HCT116 (cell line): Measurements from ENCODE around the gene PSKH1. TPM values are rescaled to one million over a fixed set of nuclear protein-coding genes. Genes with fewer than 3 reads are reported as not detected.

Experiments
- ATAC-seq: fragments of 200-7000 bp; cut with Tn5 transposase; 2 replicates; pipeline ENCODE4 v1.9.1; 2020; ENCODE audit warnings: mild to moderate bottlenecking, moderate library complexity
- BruUV-seq: library from RNA; stranded (reverse); fragments of 400-500 nt; replicated peaks from 2 replicates; lab custom pipeline; 2021; lab: Mats Ljungman, UMichigan
- CTCF ChIA-PET: fragments of 300-600 bp; sonication (Branson Sonifier 250); formaldehyde crosslinking; loops from one replicate; lab custom pipeline; 2021; ENCODE audit warnings: antibody characterized with exemption; lab: Charles Lee
- POLR2A ChIA-PET: fragments of 300-600, 350-600 bp; sonication (Branson Sonifier 250); formaldehyde crosslinking; loops from one replicate; lab custom pipeline; 2021; ENCODE audit warnings: antibody characterized with exemption; lab: Charles Lee
- RAD21 ChIA-PET, 2 experiments: fragments of 300-600 bp; sonication (Branson Sonifier 250); formaldehyde crosslinking; loops; one replicate each; lab custom pipeline; 2023; ENCODE audit warnings: low total read pairs in 2 of 2; ENCODE audit not compliant: uncharacterized antibody in 2 of 2, unreplicated experiment in 2 of 2, low non-redundant PET in 1 of 2; lab: Charles Lee
- DNase-seq: peaks from one replicate; pipeline ENCODE4 v3.0.0-alpha.2; 2010; ENCODE audit warnings: low read depth, low spot score
- H2AFZ ChIP-seq: fragments of 200-600 bp; shearing (Covaris generic), sonication (generic); 2 replicates; pipeline ENCODE4 v1.6.1; 2017; ENCODE audit warnings: low read depth, mixed run types, mixed read lengths, antibody characterized with exemption, low read length; ENCODE audit not compliant: poor library complexity, severe bottlenecking
- H3K27ac ChIP-seq: 2 replicates; pipeline ENCODE4 v1.5.1; 2012; ENCODE audit warnings: low read depth, low read length
- H3K27me3 ChIP-seq: fragments of 200-600 bp; sonication (generic); 2 replicates; pipeline ENCODE4 v1.6.1; 2016; ENCODE audit warnings: mixed run types, low read length, mixed read lengths; ENCODE audit not compliant: insufficient read depth
- H3K36me3 ChIP-seq, 2 experiments: fragments of 200-500 bp in 1 of 2; fragments of 200-600 bp in 1 of 2; sonication (Bioruptor generic) in 1 of 2; sonication (generic) in 1 of 2; 2 replicates each; pipeline versions ENCODE4 v1.5.1 to v1.6.1; 2014 to 2016; ENCODE audit warnings: low read length in 2 of 2, inconsistent platforms in 1 of 2, mixed read lengths in 1 of 2, mixed run types in 1 of 2; ENCODE audit not compliant: insufficient read depth in 2 of 2, control insufficient read depth in 1 of 2
- H3K4me1 ChIP-seq, 2 experiments: fragments of 200-600 bp in 1 of 2; sonication (generic) in 1 of 2; 2 replicates each; pipeline versions ENCODE4 v1.5.1 to v1.6.1; 2012 to 2017; ENCODE audit warnings: low read length in 2 of 2, inconsistent platforms in 1 of 2, mild to moderate bottlenecking in 1 of 2, mixed read lengths in 1 of 2, mixed run types in 1 of 2, moderate library complexity in 1 of 2; ENCODE audit not compliant: insufficient read depth in 2 of 2, control insufficient read depth in 1 of 2
- H3K4me2 ChIP-seq: fragments of 200-600 bp; sonication (generic); 2 replicates; pipeline ENCODE4 v1.6.1; 2017; ENCODE audit warnings: mixed run types, low read length, mixed read lengths
- H3K4me3 ChIP-seq, 2 experiments: fragments of 200-600 bp in 1 of 2; sonication (generic) in 1 of 2; replicated peaks in 1 of 2; 2 replicates each; pipeline ENCODE4 v1.5.1; 2011 to 2016; ENCODE audit warnings: low read length in 2 of 2, control low read depth in 1 of 2, low read depth in 1 of 2, mild to moderate bottlenecking in 1 of 2, mixed read lengths in 1 of 2, mixed run types in 1 of 2
- H3K79me2 ChIP-seq: fragments of 200-600 bp; sonication (generic); 2 replicates; pipeline ENCODE4 v1.6.1; 2017; ENCODE audit warnings: mild to moderate bottlenecking, mixed run types, low read length, moderate library complexity, mixed read lengths; ENCODE audit not compliant: insufficient read depth
- H3K9ac ChIP-seq: fragments of 200-600 bp; sonication (generic); 2 replicates; pipeline ENCODE4 v1.6.1; 2016; ENCODE audit warnings: low read length, mixed read lengths
- H3K9me2 ChIP-seq: fragments of 200-600 bp; sonication (generic), shearing (Covaris generic); 2 replicates; pipeline ENCODE4 v1.6.1; 2017; ENCODE audit warnings: mixed run types, mild to moderate bottlenecking, moderate library complexity; ENCODE audit not compliant: insufficient read depth
- H3K9me3 ChIP-seq, 2 experiments: fragments of 200-500 bp in 1 of 2; fragments of 200-600 bp in 1 of 2; sonication (Bioruptor generic) in 1 of 2; sonication (generic) in 1 of 2; 2 replicates each; pipeline ENCODE4 v1.6.1; 2014 to 2017; ENCODE audit warnings: low read length in 2 of 2, mixed read lengths in 2 of 2, inconsistent platforms in 1 of 2, low read depth in 1 of 2, mild to moderate bottlenecking in 1 of 2, mixed run types in 1 of 2, moderate library complexity in 1 of 2; ENCODE audit not compliant: control insufficient read depth in 1 of 2, insufficient read depth in 1 of 2
- H4K20me1 ChIP-seq: fragments of 200-600 bp; sonication (generic), shearing (Covaris generic); 2 replicates; pipeline ENCODE4 v1.6.1; 2017; ENCODE audit warnings: mixed run types, mild to moderate bottlenecking, moderate library complexity; ENCODE audit not compliant: insufficient read depth
- CBX3 ChIP-seq: IDR thresholded peaks from 2 replicates; pipeline ENCODE4 v1.6.1; 2012; ENCODE audit warnings: low read depth
- ELF1 ChIP-seq: IDR thresholded peaks from 2 replicates; pipeline ENCODE4 v1.6.1; 2012; ENCODE audit warnings: low read depth, borderline replicate concordance
- EZH2 ChIP-seq: fragments of 200-600 bp; sonication (generic); IDR thresholded peaks from 2 replicates; pipeline ENCODE4 v1.6.1; 2017; ENCODE audit warnings: antibody characterized with exemption, mixed run types
- SRF ChIP-seq: IDR thresholded peaks from 2 replicates; pipeline ENCODE4 v1.6.1; 2012; ENCODE audit warnings: low read depth
- TCF7L2 ChIP-seq: IDR thresholded peaks from 2 replicates; pipeline ENCODE4 v1.7.0; 2011; ENCODE audit warnings: borderline replicate concordance, inconsistent platforms; ENCODE audit not compliant: insufficient read depth, insufficient read length; ENCODE audit errors: extremely low read depth
- YY1 ChIP-seq: IDR thresholded peaks from 2 replicates; pipeline ENCODE4 v1.6.1; 2011; ENCODE audit warnings: low read length, low read depth, moderate library complexity, mild to moderate bottlenecking; ENCODE audit not compliant: insufficient replicate concordance; ENCODE audit errors: extremely low read depth
- ZNF274 ChIP-seq: fragments of 200-500 bp; sonication (Bioruptor generic); IDR thresholded peaks from 2 replicates; pipeline ENCODE4 v1.6.1; 2014; ENCODE audit warnings: mild to moderate bottlenecking, low read depth, low read length, inconsistent platforms
- intact Hi-C: fragments of 100-400 bp; cut with micrococcal nuclease; formaldehyde crosslinking; loops from 2 replicates; pipeline ENCODE4 v1.10.0; 2022
- total RNA-seq: library from RNA; stranded (reverse); gene quantifications from one replicate; pipeline ENCODE4 v1.2.1, GENCODE V29; 2021; ENCODE audit not compliant: unreplicated experiment
- TF ChIP-seq, protein P1 (sequence below): IDR thresholded peaks from 2 replicates; pipeline ENCODE4 v1.6.1; 2012; ENCODE audit warnings: low read depth

Gene PSKH1
- total RNA-seq, 1 experiment from 2014 or later, result 16.2 TPM

GRCh38 chr16:67963662-67964321 is 70.7 kb downstream of the PSKH1 start:
- intact Hi-C loops, result no loop called here
- no peak overlapping the region for H3K27ac ChIP-seq
- no peaks in the 10 kb centered on the region for H4K20me1 ChIP-seq
- H3K4me2 ChIP-seq, result no peak overlapping the region
- peaks cover 32% of the 10 kb centered on the region for H3K79me2 ChIP-seq
- H3K9ac ChIP-seq, result no peak overlapping the region
- ChIA-PET POLR2A (no interaction called here), RAD21 (no interaction called here)
- no peaks in the 10 kb centered on the region for H3K9me3 ChIP-seq
- peaks cover 20 to 23% of the 10 kb centered on the region in 2 experiments for H3K4me1 ChIP-seq
- H3K4me3 ChIP-seq, result no peak overlapping the region
- ATAC-seq, result no peak
- TF ChIP-seq SRF (no peak), EZH2 (no peak), CBX3 (no peak), YY1 (no peak), ZNF274 (no peak), TCF7L2 (no peak), ELF1 (no peak)
- TF ChIP-seq, protein P1, sequence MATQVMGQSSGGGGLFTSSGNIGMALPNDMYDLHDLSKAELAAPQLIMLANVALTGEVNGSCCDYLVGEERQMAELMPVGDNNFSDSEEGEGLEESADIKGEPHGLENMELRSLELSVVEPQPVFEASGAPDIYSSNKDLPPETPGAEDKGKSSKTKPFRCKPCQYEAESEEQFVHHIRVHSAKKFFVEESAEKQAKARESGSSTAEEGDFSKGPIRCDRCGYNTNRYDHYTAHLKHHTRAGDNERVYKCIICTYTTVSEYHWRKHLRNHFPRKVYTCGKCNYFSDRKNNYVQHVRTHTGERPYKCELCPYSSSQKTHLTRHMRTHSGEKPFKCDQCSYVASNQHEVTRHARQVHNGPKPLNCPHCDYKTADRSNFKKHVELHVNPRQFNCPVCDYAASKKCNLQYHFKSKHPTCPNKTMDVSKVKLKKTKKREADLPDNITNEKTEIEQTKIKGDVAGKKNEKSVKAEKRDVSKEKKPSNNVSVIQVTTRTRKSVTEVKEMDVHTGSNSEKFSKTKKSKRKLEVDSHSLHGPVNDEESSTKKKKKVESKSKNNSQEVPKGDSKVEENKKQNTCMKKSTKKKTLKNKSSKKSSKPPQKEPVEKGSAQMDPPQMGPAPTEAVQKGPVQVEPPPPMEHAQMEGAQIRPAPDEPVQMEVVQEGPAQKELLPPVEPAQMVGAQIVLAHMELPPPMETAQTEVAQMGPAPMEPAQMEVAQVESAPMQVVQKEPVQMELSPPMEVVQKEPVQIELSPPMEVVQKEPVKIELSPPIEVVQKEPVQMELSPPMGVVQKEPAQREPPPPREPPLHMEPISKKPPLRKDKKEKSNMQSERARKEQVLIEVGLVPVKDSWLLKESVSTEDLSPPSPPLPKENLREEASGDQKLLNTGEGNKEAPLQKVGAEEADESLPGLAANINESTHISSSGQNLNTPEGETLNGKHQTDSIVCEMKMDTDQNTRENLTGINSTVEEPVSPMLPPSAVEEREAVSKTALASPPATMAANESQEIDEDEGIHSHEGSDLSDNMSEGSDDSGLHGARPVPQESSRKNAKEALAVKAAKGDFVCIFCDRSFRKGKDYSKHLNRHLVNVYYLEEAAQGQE, result no peak
- TF ChIP-seq, all 23 proteins: peak for 0
- no peak for DNase-seq
- no peaks in the 10 kb centered on the region for H3K27me3 ChIP-seq
- CTCF ChIA-PET, result no interaction called here
- H3K36me3 ChIP-seq, result peaks cover 6 to 8% of the 10 kb centered on the region in 2 experiments; a peak in 2 of 4 replicates
- no peaks in the 10 kb centered on the region for H3K9me2 ChIP-seq
- no peak overlapping the region for H2AFZ ChIP-seq
- BruUV-seq, result no TSS peak
